Activated CD8-positive, alpha-beta memory T cell treated with anti-CD3 and anti-CD28 coated beads for 48 hours (primary cell): ENCODE results near the gene ATP10A.

Experiments used
- DNase-seq, 3 experiments: peaks; one replicate each; pipeline ENCODE4 v3.0.0-alpha.2; 2020; ENCODE audit warnings: low read depth in 2 of 3, low spot score in 2 of 3

The ATP10A gene

GRCh38 chr15:25863111-25863967 lies at the start of gene ATP10A:
TSS of gene ATP10A (minus strand) at chr15:25863327. CDS start at chr15:25863096, 231 bp downstream.
- peak in 1 of 3 experiments; percentile 58 for DNase-seq

- DNase-seq: no peak
Measured at GRCh38 chr15:25912035-25912434, 48.9 kb upstream of the ATP10A start.

- no peak for DNase-seq
Measured at GRCh38 chr15:25910832-25911231, 47.7 kb upstream of the ATP10A start.

- DNase-seq: no peak
Measured at GRCh38 chr15:25909806-25910205, 46.7 kb upstream of the ATP10A start.

- no peak for DNase-seq
Measured at GRCh38 chr15:25909325-25909724, 46.2 kb upstream of the ATP10A start.

GRCh38 chr15:25905140-25905539 lies 42.0 kb upstream of the ATP10A start:
- peak in 2 of 3 experiments; percentile 14 to 15 for DNase-seq

- DNase-seq: no peak
Measured at GRCh38 chr15:25903024-25903581, 40.0 kb upstream of the ATP10A start.

GRCh38 chr15:25901811-25902605 lies 38.9 kb upstream of the ATP10A start:
- no peak for DNase-seq

GRCh38 chr15:25900901-25901300 lies 37.8 kb upstream of the ATP10A start:
- DNase-seq: no peak

GRCh38 chr15:25900431-25900830 lies 37.3 kb upstream of the ATP10A start:
- DNase-seq: no peak

GRCh38 chr15:25899870-25900269 lies 36.7 kb upstream of the ATP10A start:
- no peak for DNase-seq

- DNase-seq: no peak
Measured at GRCh38 chr15:25897658-25898057, 34.5 kb upstream of the ATP10A start.

- DNase-seq: no peak
Measured at GRCh38 chr15:25894371-25894902, 31.3 kb upstream of the ATP10A start.

GRCh38 chr15:25893596-25893995 lies 30.5 kb upstream of the ATP10A start:
- DNase-seq: no peak

GRCh38 chr15:25892126-25892525 lies 29.0 kb upstream of the ATP10A start:
- no peak for DNase-seq

- DNase-seq: no peak
Measured at GRCh38 chr15:25891081-25891480, 28.0 kb upstream of the ATP10A start.

- DNase-seq: no peak
Measured at GRCh38 chr15:25890529-25890928, 27.4 kb upstream of the ATP10A start.

GRCh38 chr15:25887870-25888269 lies 24.7 kb upstream of the ATP10A start:
- no peak for DNase-seq

GRCh38 chr15:25886498-25887140 lies 23.5 kb upstream of the ATP10A start:
- DNase-seq: no peak

GRCh38 chr15:25884370-25884769 lies 21.2 kb upstream of the ATP10A start:
- DNase-seq: no peak
